BJ (cell line): ENCODE data around the gene ADH7. TPM values are rescaled to one million over a fixed set of nuclear protein-coding genes. Genes with fewer than 3 reads are reported as not detected.

ENCODE experiments used
- CTCF ChIA-PET: fragments of 350-600 bp; formaldehyde crosslinking; extraction: SDS; loops from one replicate; lab custom pipeline; 2021; ENCODE audit warnings: antibody characterized with exemption, inconsistent platforms; lab: Yijun Ruan, JAX
- POLR2A ChIA-PET: fragments of 300-600 bp; sonication (Branson Sonifier 250); formaldehyde crosslinking; extraction: SDS; loops from one replicate; lab custom pipeline; 2021; ENCODE audit warnings: antibody characterized with exemption; lab: Charles Lee
- DNase-seq: peaks from one replicate; pipeline ENCODE4 v3.0.0-alpha.2; 2011; ENCODE audit warnings: low read depth
- H3K27me3 ChIP-seq: 2 replicates; pipeline ENCODE4 v1.6.0; 2011; ENCODE audit warnings: low read length; ENCODE audit not compliant: control insufficient read depth, insufficient read depth
- H3K36me3 ChIP-seq: 2 replicates; pipeline ENCODE4 v1.5.1; 2011; ENCODE audit warnings: low read length; ENCODE audit not compliant: control insufficient read depth, insufficient read depth
- H3K4me3 ChIP-seq: 2 replicates; pipeline ENCODE4 v1.5.1; 2011; ENCODE audit warnings: low read depth, mild to moderate bottlenecking, control low read depth, low read length
- polyA minus RNA-seq: library from RNA; depleted of rRNA, polyadenylated mRNA; stranded (reverse); fragments of >200 nt; gene quantifications from 2 replicates; pipeline ENCODE4 v1.2.3, GENCODE V29; 2011; rRNA and poly(A)+ RNA removed
- polyA plus RNA-seq: library from polyadenylated mRNA; depleted of rRNA; stranded (reverse); fragments of >200 nt; gene quantifications from 2 replicates; pipeline ENCODE4 v1.2.3, GENCODE V29; 2011; rRNA removed
- TF ChIP-seq, protein P1 (sequence below): IDR thresholded peaks from 2 replicates; pipeline ENCODE4 v1.5.1; 2011; ENCODE audit warnings: low read depth, mild to moderate bottlenecking, control low read depth, inconsistent platforms, low read length, moderate library complexity; ENCODE audit not compliant: insufficient read depth

Gene ADH7
- polyA plus RNA-seq (not detected in 2 replicates), polyA minus RNA-seq (not detected in 2 replicates)

DNA sequence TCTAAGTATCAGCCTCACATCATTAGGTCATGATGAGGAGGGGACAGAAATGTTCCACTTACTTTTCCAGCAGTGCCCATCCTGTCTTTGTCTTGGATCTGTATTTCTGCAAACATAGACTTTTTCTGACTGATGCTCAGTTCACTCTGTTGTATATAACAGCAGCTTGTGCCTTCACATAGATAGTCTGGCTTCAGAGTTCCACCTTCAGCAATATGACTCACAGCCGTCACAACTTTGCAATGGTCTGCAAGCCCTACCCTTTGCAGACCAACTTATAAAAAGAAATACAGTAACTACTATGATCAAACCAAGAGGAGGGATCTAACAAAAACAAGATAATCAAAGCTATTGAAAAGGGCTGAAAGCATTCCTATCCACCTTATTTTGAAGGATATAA lies at the start of gene ADH7:
TSS of gene ADH7 (minus strand) at position 189 of the 400 bp plus-strand sequence. CDS start at position 80, 109 bp downstream.
- ChIA-PET POLR2A (no interaction called here), CTCF (no interaction called here)
- Histone ChIP-seq H3K36me3 (no peaks in the 10 kb centered on the region), H3K4me3 (no peak within 1 kb of the TSS), H3K27me3 (0 out of 2 replicates have a peak, but pooled peaks cover 1% of the 10 kb centered on the region)
- DNase-seq: no peak
- TF ChIP-seq, protein P1, sequence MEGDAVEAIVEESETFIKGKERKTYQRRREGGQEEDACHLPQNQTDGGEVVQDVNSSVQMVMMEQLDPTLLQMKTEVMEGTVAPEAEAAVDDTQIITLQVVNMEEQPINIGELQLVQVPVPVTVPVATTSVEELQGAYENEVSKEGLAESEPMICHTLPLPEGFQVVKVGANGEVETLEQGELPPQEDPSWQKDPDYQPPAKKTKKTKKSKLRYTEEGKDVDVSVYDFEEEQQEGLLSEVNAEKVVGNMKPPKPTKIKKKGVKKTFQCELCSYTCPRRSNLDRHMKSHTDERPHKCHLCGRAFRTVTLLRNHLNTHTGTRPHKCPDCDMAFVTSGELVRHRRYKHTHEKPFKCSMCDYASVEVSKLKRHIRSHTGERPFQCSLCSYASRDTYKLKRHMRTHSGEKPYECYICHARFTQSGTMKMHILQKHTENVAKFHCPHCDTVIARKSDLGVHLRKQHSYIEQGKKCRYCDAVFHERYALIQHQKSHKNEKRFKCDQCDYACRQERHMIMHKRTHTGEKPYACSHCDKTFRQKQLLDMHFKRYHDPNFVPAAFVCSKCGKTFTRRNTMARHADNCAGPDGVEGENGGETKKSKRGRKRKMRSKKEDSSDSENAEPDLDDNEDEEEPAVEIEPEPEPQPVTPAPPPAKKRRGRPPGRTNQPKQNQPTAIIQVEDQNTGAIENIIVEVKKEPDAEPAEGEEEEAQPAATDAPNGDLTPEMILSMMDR: no peak

DNA sequence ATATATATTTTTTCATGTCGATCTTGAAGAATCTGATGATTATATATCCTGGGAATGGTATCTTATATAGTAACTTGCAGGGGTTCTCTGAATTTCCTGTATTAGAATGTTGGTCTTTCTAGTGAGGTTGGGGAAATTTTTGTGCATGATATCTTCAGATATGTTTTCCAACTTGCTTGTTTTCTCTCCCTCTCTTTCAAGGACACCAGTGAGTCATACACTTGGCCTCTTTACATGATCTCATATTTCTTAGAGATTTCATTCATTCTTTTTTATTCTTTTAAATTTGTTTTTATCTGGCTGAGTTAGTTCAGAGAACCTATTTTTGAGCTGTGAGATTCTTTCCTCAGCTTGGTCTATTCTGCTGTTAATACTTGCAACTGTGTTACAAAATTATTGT lies 48.5 kb upstream of the ADH7 start:
- TF ChIP-seq, protein P1: no peak
- no peaks in the 10 kb centered on the region for H3K36me3 ChIP-seq
- POLR2A ChIA-PET: no interaction called here
- CTCF ChIA-PET: no interaction called here
- no peak overlapping the region for H3K4me3 ChIP-seq
- DNase-seq: no peak
- H3K27me3 ChIP-seq: no peaks in the 10 kb centered on the region

DNA sequence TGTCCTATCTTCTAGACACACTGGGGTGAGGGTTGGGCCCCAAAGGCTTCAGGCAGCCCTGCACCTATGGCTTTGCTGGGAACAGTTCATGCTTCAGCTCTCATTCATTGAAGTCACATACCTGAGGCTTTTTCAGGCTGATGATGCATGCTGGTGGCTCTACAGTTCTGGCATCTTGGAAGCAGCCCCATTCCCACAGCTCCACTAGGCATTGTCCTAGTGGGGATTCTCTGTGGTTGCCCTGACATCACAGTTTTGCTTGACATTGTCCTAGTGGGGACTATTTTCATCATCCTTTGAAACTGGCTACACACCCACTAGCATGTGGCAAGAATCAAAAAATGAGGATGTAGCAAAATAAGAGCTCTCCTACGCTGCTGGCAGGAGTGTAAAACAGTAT lies 38.0 kb upstream of the ADH7 start:
- Histone ChIP-seq H3K27me3 (peaks cover 3% of the 10 kb centered on the region; the same call in 1 of the 2 replicates), H3K36me3 (no peaks in the 10 kb centered on the region), H3K4me3 (no peak overlapping the region)
- DNase-seq: no peak
- TF ChIP-seq, protein P1: no peak
- POLR2A ChIA-PET: no interaction called here
- CTCF ChIA-PET: interaction anchor here (1.8 kb wide), 1 partner anchor 10 kb away, joined by 10 read pairs; no protein-coding TSS in a partner anchor

DNA sequence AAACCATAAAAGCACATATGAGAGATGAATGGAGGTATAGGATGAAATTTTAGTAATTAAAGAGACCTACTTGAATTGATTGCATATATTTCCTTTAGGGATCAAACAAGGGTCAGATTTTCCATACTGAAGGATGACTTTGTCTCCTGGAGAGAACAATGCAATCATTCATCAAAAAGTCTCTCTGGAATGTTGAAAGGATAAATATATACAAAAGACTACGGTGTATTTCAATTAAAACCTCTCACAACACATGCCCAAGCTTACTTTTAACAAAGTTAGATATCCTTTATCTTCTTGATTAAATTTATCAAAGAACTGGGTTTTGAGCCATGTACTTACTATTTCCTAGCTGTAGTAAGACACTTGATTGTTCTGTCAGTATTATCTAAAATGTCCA lies 36.8 kb upstream of the ADH7 start:
- DNase-seq: no peak
- CTCF ChIA-PET: interaction anchor here (1.3 to 1.5 kb wide), 2 partner anchors 9 to 62 kb away, joined by 3 to 6 read pairs; no protein-coding TSS in a partner anchor
- POLR2A ChIA-PET: no interaction called here
- Histone ChIP-seq H3K36me3 (no peaks in the 10 kb centered on the region), H3K27me3 (peaks cover 3% of the 10 kb centered on the region; the same call in 1 of the 2 replicates), H3K4me3 (no peak overlapping the region)
- TF ChIP-seq, protein P1: no peak

DNA sequence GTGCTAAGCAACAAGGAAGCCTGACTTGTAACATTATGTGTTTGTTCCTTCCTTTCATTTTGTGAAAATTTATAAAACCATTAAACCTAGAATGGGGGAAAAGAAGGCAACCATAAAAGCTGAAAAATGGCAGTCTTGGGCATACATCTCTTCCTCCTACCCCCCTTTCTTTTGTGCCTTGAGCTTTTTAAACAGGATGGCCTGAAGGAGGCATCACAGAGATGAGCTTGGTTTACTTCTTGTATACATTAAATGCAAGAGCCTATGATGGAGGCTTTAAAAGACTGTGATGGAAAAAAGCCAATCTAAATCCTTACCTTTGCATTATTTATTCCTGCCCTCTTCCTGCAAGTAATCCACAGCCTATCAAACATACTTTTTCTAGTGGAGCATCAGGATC lies 36.2 kb upstream of the ADH7 start:
- Histone ChIP-seq H3K36me3 (no peaks in the 10 kb centered on the region), H3K27me3 (peaks cover 3% of the 10 kb centered on the region; the same call in 1 of the 2 replicates), H3K4me3 (no peak overlapping the region)
- ChIA-PET CTCF (interaction anchor here (0.6 to 1.5 kb wide), 3 partner anchors 8 to 140 kb away, joined by 3 to 6 read pairs (median 3); no protein-coding TSS in a partner anchor), POLR2A (no interaction called here)
- DNase-seq: no peak
- TF ChIP-seq, protein P1: no peak
